Small intestine (tissue), 7 donors: ENCODE data around the gene EFHD2. TPM values are rescaled to one million over a fixed set of nuclear protein-coding genes. Genes with fewer than 3 reads are reported as not detected.
"Not testable (repeated sequence)": the region's sequence is repeated elsewhere in the genome, so short reads cannot be mapped to it uniquely, and the experiment has no call there.

Source experiments
- DNase-seq, 2 donors: peaks; one replicate each; pipeline versions ENCODE4 v3.0.0 to v3.0.0-alpha.2; 2013
- FAIRE-seq: peaks from 2 replicates; lab custom pipeline; 2012; peaks lifted over from hg19 to GRCh38; lab: Jason Lieb, UNC
- H3K27ac ChIP-seq, 3 donors: one replicate each; pipeline ENCODE4 v1.5.1; 2013; ENCODE audit warnings: low read length in 2 of 3, mild to moderate bottlenecking in 2 of 3, control low read depth in 1 of 3, inconsistent platforms in 1 of 3, low read depth in 1 of 3, moderate library complexity in 1 of 3
- H3K27me3 ChIP-seq, 3 donors: one replicate each; pipeline ENCODE4 v1.6.1; 2013; ENCODE audit warnings: low read length in 3 of 3, inconsistent platforms in 1 of 3; ENCODE audit not compliant: control insufficient read depth in 3 of 3, insufficient read depth in 3 of 3
- H3K36me3 ChIP-seq, 3 donors: one replicate each; pipeline ENCODE4 v1.6.1; 2013; ENCODE audit warnings: low read length in 3 of 3, inconsistent platforms in 1 of 3, low read depth in 1 of 3, mild to moderate bottlenecking in 1 of 3, moderate library complexity in 1 of 3; ENCODE audit not compliant: control insufficient read depth in 3 of 3, insufficient read depth in 2 of 3
- H3K4me1 ChIP-seq, 3 donors: one replicate each; pipeline ENCODE4 v1.6.1; 2013; ENCODE audit warnings: low read length in 2 of 3, inconsistent platforms in 1 of 3, low read depth in 1 of 3, mild to moderate bottlenecking in 1 of 3, moderate library complexity in 1 of 3; ENCODE audit not compliant: control insufficient read depth in 3 of 3, insufficient read depth in 2 of 3
- H3K4me3 ChIP-seq, 3 donors: one replicate each; pipeline ENCODE4 v1.5.1; 2013; ENCODE audit warnings: low read length in 3 of 3, control low read depth in 1 of 3, inconsistent platforms in 1 of 3, low read depth in 1 of 3, mild to moderate bottlenecking in 1 of 3, moderate library complexity in 1 of 3
- H3K9me3 ChIP-seq, 2 donors: one replicate each; pipeline ENCODE4 v1.6.1; 2013; ENCODE audit warnings: low read depth in 1 of 2, low read length in 1 of 2; ENCODE audit not compliant: control insufficient read depth in 2 of 2, insufficient read depth in 1 of 2
- WGBS, 3 donors: extraction: QIAGEN DNeasy Blood & Tissue Kit; methylation state at CpG; one replicate each; pipeline ENCODE4 v1.1.7; 2013; 5-methylcytosine and 5-hydroxymethylcytosine counted together
- polyA plus RNA-seq, 4 donors: library from polyadenylated mRNA; stranded (reverse) in 3 of 4; unstranded in 1 of 4; fragments of 200-250 nt in 3 of 4; fragments of 120-200 nt in 1 of 4; gene quantifications; one replicate each; pipeline versions ENCODE4 v1.2.1 to v1.2.3, GENCODE V29; 2013
- donor health status: healthy with polysubstance abuse.
- donor health status: control.
- donor health status: control.
- donor health status: Bipolar disorder and iron deficiency.
- donor health status: healthy.

EFHD2 gene
- polyA plus RNA-seq, 4 donors = 61.1 to 149 (median 148) TPM

GRCh38 chr1:15452866-15453571 is 43.3 kb downstream of the EFHD2 start:
- FAIRE-seq (no peak), DNase-seq (no peak)
- no peaks in the 10 kb centered on the region for H3K27me3 ChIP-seq
- no peaks in the 10 kb centered on the region for H3K36me3 ChIP-seq
- no peak overlapping the region for H3K4me3 ChIP-seq
- 79 to 88% (median 84%) methylated on average over 10 of the region's 10 CpGs for WGBS, 3 donors
- H3K4me1 ChIP-seq = peaks cover 0 to 13% (median 0%) of the 10 kb centered on the region in 3 donors
- peaks cover 0 to 20% of the 10 kb centered on the region in 2 donors for H3K9me3 ChIP-seq
- no peak overlapping the region for H3K27ac ChIP-seq

- Histone ChIP-seq H3K4me1 (peaks cover 0 to 13% (median 0%) of the 10 kb centered on the region in 3 donors), H3K36me3 (no peaks in the 10 kb centered on the region), H3K9me3 (peaks cover 0 to 20% of the 10 kb centered on the region in 2 donors), H3K27ac (no peak overlapping the region), H3K27me3 (no peaks in the 10 kb centered on the region), H3K4me3 (no peak overlapping the region)
- DNase-seq (no peak), FAIRE-seq (no peak)
- 75 to 84% (median 81%) methylated on average over 11 of the region's 11 CpGs for WGBS, 3 donors
Measured at GRCh38 chr1:15453734-15454133, 44.0 kb downstream of the EFHD2 start.

- no peak for FAIRE-seq
- Histone ChIP-seq H3K9me3 (peaks cover 0 to 20% of the 10 kb centered on the region in 2 donors), H3K4me1 (peaks cover 0 to 13% (median 0%) of the 10 kb centered on the region in 3 donors), H3K4me3 (no peak overlapping the region), H3K27me3 (no peaks in the 10 kb centered on the region), H3K27ac (no peak overlapping the region), H3K36me3 (no peaks in the 10 kb centered on the region)
- WGBS, 3 donors = 38 to 69% (median 50%) methylated on average over 3 of the region's 3 CpGs
- no peak for DNase-seq
Measured at GRCh38 chr1:15454256-15454655, 44.6 kb downstream of the EFHD2 start.

GRCh38 chr1:15455522-15455921 is 45.8 kb downstream of the EFHD2 start:
- H3K4me1 ChIP-seq = peaks cover 0 to 13% (median 0%) of the 10 kb centered on the region in 3 donors
- no peak for FAIRE-seq
- H3K27ac ChIP-seq = no peak overlapping the region
- no peak for DNase-seq
- H3K27me3 ChIP-seq = no peaks in the 10 kb centered on the region
- no peak overlapping the region for H3K4me3 ChIP-seq
- 76 to 89% (median 83%) methylated on average over 6 of the region's 6 CpGs for WGBS, 3 donors
- H3K9me3 ChIP-seq = peaks cover 0 to 17% of the 10 kb centered on the region in 2 donors
- no peaks in the 10 kb centered on the region for H3K36me3 ChIP-seq

- H3K36me3 ChIP-seq = no peaks in the 10 kb centered on the region
- no peaks in the 10 kb centered on the region for H3K27me3 ChIP-seq
- H3K4me3 ChIP-seq = no peak within 1 kb of the TSS
- H3K9me3 ChIP-seq = peaks cover 0 to 8% of the 10 kb centered on the region in 2 donors
- no peak for DNase-seq
- H3K4me1 ChIP-seq = peaks cover 0 to 13% (median 0%) of the 10 kb centered on the region in 3 donors
- 79 to 83% (median 80%) methylated on average over 8 of the region's 8 CpGs for WGBS, 3 donors
- no peak within 1 kb of the TSS for H3K27ac ChIP-seq
- FAIRE-seq = no peak
Measured at GRCh38 chr1:15456313-15456954, 46.7 kb downstream of the EFHD2 start, which contains the start of gene CELA2A. Gene CELA2A, plus strand, starts transcription at chr1:15456732. Its CDS starts 22 bp downstream, at chr1:15456754.

GRCh38 chr1:15457585-15457984 is 47.9 kb downstream of the EFHD2 start:
- Histone ChIP-seq H3K9me3 (no peaks in the 10 kb centered on the region), H3K4me1 (peaks cover 0 to 13% (median 0%) of the 10 kb centered on the region in 3 donors), H3K27ac (no peak overlapping the region), H3K4me3 (no peak overlapping the region), H3K36me3 (no peaks in the 10 kb centered on the region), H3K27me3 (no peaks in the 10 kb centered on the region)
- no peak for FAIRE-seq
- WGBS, 3 donors = 48 to 60% (median 58%) methylated on average over 2 of the region's 2 CpGs
- DNase-seq = peak in 1 of 2 donors; percentile 47

GRCh38 chr1:15458388-15458787 is 48.7 kb downstream of the EFHD2 start:
- DNase-seq = peak in 1 of 2 donors; percentile 35
- not testable (repeated sequence) for H3K36me3 ChIP-seq, H3K9me3 ChIP-seq, H3K27me3 ChIP-seq, H3K27ac ChIP-seq, H3K4me3 ChIP-seq, FAIRE-seq
- H3K4me1 ChIP-seq = peaks cover 0 to 13% (median 0%) of the 10 kb centered on the region in 3 donors
- WGBS, 3 donors = 61 to 72% (median 67%) methylated on average over 4 of the region's 4 CpGs

GRCh38 chr1:15459771-15460707 is 50.4 kb downstream of the EFHD2 start:
- WGBS, 3 donors = 55 to 56% (median 56%) methylated on average over 10 of the region's 10 CpGs
- Histone ChIP-seq H3K9me3 (no peaks in the 10 kb centered on the region), H3K36me3 (no peaks in the 10 kb centered on the region), H3K27ac (no peak overlapping the region), H3K4me1 (peaks cover 0 to 22% (median 0%) of the 10 kb centered on the region in 3 donors), H3K4me3 (no peak overlapping the region), H3K27me3 (no peaks in the 10 kb centered on the region)
- FAIRE-seq (no peak), DNase-seq (peak in 1 of 2 donors; percentile 27)
